Activated CD8-positive, alpha-beta T cell treated with anti-CD3 and anti-CD28 coated beads, Interleukin-2, amount 10 ng/mL, durations not matched to agents 7 days and 5 days (primary cell): ENCODE results near the gene AHRR. TPM values are rescaled to one million over a fixed set of nuclear protein-coding genes. Genes with fewer than 3 reads are reported as not detected.

ENCODE experiments used
- ATAC-seq: fragments of 150-1000 bp; cut with Tn5 transposase; one replicate; pipeline ENCODE4 v1.10.0; 2021; ENCODE audit warnings: moderate library complexity
- CTCF ChIA-PET: fragments of 350-600 bp; sonication (Branson Sonifier 250); formaldehyde crosslinking; loops from one replicate; lab custom pipeline; 2021; ENCODE audit warnings: antibody characterized with exemption; lab: Charles Lee
- POLR2A ChIA-PET: fragments of 350-600 bp; sonication (Branson Sonifier 250); formaldehyde crosslinking; loops from one replicate; lab custom pipeline; 2021; ENCODE audit warnings: antibody characterized with exemption; lab: Charles Lee
- DNase-seq: peaks from one replicate; pipeline ENCODE4 v3.0.0-alpha.2; 2020
- H3K27ac Mint-ChIP-seq: one replicate; pipeline ENCODE4 v1.8.0; 2021; ENCODE audit warnings: mild to moderate bottlenecking, mixed read lengths
- H3K27me3 Mint-ChIP-seq: one replicate; pipeline ENCODE4 v1.8.0; 2021; ENCODE audit warnings: low read depth, mixed read lengths
- H3K36me3 Mint-ChIP-seq: one replicate; pipeline ENCODE4 v1.8.0; 2021; ENCODE audit warnings: low read depth, mixed read lengths
- H3K4me1 Mint-ChIP-seq: one replicate; pipeline ENCODE4 v1.8.0; 2021; ENCODE audit warnings: low read depth, mixed read lengths
- H3K4me3 Mint-ChIP-seq: one replicate; pipeline ENCODE4 v1.8.0; 2021; ENCODE audit warnings: mild to moderate bottlenecking, mixed read lengths
- H3K9me3 Mint-ChIP-seq: one replicate; pipeline ENCODE4 v1.8.0; 2022; ENCODE audit warnings: mixed read lengths; ENCODE audit not compliant: insufficient read depth
- total RNA-seq, 2 experiments: library from RNA; stranded (reverse); gene quantifications; one replicate each; pipeline ENCODE4 v1.2.3, GENCODE V29; 2021

The AHRR gene
- total RNA-seq, 2 experiments from 2014 or later: 56.1 to 57.2 TPM

DNA sequence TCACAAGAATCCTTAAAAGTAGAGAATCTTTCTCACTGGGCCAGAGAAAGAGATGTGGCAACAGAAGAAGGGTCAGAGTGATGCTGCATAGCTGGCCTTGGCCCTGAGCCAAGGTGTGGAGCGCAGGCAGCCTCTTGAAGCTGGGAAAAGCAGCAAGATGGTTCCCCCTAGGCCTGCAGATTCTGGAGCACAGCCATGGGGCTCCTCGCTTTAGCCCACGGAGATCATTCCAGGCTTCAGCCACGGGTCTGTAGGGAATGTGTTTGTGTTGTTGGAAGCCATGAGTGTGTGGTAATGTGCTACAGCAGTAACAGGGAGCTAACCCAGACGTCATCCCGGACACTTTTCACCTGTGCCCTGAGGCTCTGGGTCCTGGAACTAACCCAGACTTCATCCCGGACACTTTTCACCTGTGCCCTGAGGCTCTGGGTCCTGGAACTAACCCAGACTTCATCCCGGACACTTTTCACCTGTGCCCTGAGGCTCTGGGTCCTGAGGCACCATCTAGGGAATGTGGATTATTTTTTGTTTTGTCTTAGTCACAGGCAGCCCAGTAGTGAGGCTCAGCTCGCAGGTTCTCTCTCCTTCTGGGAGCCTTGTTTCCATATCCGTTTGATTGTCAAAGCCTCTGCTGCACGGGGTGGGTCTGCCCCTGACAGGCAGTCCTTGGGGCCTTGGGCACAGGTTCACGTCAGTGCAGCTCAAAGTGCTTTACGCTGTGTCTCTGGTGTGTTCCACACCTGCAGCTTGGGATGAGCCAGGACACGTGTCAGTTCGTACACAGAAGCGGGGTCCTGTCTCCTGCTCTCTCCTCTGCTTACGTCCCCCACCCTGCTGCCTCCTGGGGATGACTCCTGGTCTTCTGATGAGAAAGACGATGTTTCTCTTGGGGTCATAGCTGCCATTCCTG, 65.2 kb downstream of the AHRR start:
- ChIA-PET POLR2A (interaction anchor here (0.7 kb wide), 1 partner anchor 264 kb away, joined by 4 read pairs; no protein-coding TSS in a partner anchor), CTCF (no interaction called here)
- no peak for DNase-seq
- peaks cover 55% of the 10 kb centered on the region for H3K4me1 Mint-ChIP-seq
- H3K36me3 Mint-ChIP-seq: peaks cover 81% of the 10 kb centered on the region
- H3K27me3 Mint-ChIP-seq: no peaks in the 10 kb centered on the region
- ATAC-seq: no peak
- H3K4me3 Mint-ChIP-seq: no peak overlapping the region
- peaks cover 36% of the 10 kb centered on the region for H3K9me3 Mint-ChIP-seq
- no peak overlapping the region for H3K27ac Mint-ChIP-seq

DNA sequence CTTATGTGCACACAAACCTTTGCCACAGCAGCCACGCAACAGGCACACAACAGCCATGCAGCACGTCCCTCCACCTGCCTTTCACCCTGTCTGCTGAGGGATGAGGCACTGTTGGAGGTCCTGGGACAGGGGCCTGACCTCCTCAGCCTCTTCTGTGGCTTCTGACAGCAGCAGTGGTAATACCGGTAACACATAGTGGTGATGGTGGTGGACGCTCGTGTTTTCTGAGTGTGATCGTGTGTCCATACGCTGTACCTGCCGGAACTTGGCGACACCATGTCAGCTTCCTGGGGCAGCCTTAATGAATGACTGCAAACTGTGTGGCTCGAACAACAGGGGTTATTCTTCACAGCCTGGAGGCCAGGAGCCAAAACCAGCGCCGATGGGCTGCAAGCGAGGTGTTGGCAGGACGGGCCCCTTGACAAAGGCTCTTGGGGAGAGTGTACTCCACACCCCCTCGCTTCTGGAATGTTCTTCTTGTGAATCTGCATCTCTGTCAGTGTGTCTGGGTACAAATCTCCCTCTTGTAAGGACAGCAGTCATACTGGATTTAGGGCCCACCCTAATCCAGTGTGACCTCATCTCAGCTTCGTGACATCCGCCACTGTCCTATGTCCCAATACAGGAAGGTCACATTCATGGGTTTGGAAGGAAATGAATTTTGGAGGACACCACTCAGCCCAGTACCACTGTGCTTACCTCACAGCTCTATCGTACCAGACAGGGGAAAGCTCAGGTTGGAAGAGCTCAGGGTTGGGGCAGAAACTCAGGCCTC, 66.2 kb downstream of the AHRR start:
- Mint-ChIP-seq H3K36me3 (peaks cover 74% of the 10 kb centered on the region), H3K4me1 (peaks cover 51% of the 10 kb centered on the region), H3K9me3 (peaks cover 26% of the 10 kb centered on the region), H3K27me3 (no peaks in the 10 kb centered on the region), H3K27ac (peak overlapping the region; percentile 70), H3K4me3 (no peak overlapping the region)
- DNase-seq: peak; percentile 20
- ChIA-PET POLR2A (no interaction called here), CTCF (no interaction called here)
- ATAC-seq: no peak

DNA sequence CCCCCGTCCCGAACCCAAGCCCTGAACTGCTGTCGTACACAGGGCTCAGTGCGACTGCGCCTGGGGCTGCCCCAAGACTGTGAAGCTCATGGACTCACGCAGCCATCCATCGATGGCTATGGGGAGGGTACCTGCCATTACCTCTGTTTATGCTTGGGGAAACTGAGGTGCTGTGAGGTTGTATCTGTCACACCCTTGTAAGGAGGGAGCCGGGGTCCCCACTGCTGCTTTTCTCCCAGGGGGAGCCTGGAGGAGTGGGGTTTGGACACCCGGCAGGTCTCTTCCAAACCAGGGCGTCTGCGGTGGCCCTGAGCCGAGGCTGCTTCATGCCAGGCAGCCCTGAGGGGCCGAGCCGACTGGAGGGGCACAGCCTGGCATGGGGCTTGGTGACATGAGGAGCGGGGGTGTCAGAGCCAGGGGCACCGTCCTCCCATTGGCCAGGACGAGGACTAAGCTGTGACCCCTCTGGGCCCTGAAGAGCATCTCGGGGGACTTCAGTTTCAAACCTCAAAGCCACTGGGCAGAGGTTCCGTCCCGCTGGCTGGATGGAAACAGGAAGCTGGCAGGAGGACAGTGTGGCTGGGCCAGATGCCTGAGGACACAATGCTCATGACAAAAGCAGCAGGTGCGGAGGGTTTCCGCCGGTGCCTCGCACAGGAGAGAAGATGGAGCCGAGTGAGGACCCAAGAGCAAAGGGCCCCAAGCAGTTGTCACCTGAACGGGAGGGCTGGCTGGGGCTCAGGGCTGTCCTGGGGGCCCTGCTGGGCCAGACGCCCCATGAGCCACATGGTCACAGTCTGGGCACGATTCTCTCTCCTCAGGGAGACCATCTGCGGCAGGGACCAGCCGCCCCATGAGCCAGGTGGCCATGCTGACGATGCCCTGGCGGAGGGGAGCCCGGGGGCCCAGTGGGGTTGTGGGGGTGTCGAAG, 67.0 kb downstream of the AHRR start:
- Mint-ChIP-seq H3K36me3 (peaks cover 74% of the 10 kb centered on the region), H3K4me1 (peaks cover 55% of the 10 kb centered on the region), H3K4me3 (no peak overlapping the region), H3K9me3 (peaks cover 18% of the 10 kb centered on the region), H3K27me3 (no peaks in the 10 kb centered on the region), H3K27ac (peak overlapping the region; percentile 70)
- DNase-seq (no peak), ATAC-seq (no peak)
- CTCF ChIA-PET: no interaction called here
- POLR2A ChIA-PET: no interaction called here

DNA sequence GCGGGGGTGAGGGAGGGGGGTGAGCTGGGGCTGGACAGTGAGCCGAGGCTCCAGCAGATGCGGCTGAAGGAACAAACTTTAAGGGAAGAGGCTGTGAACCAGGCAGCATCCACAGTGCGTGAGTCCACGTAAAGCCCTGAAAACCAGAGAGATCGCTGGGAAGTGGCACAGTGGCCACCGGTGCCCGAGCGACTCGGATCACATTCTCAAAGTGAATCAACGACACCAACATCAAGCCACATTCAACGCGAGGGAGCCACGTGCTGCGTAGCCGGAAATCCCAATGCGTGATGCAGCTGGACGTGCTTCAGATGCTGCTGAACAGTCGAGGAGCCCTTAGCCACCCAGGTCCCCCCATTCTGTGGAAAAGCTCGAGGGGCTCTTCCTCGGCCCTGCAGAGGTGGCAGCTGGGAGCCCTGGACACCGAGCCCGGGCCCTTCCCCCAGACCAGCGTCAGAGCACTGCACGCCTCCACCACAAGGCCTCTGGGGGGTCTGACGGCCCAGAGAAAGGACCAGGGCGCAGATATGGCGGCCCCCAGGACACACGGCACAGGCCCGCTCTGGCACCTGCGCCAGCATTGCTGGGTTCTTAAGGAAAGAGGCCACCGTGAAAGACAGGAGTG, 67.8 kb downstream of the AHRR start:
- Mint-ChIP-seq H3K9me3 (peaks cover 11% of the 10 kb centered on the region), H3K36me3 (peaks cover 70% of the 10 kb centered on the region), H3K27ac (peak overlapping the region; percentile 82), H3K27me3 (no peaks in the 10 kb centered on the region), H3K4me1 (peaks cover 58% of the 10 kb centered on the region), H3K4me3 (no peak overlapping the region)
- DNase-seq: no peak
- ATAC-seq: no peak
- CTCF ChIA-PET: interaction anchor here (0.9 kb wide), 1 partner anchor 10 kb away, joined by 3 read pairs; no protein-coding TSS in a partner anchor
- POLR2A ChIA-PET: interaction anchor here (2.0 kb wide), 1 partner anchor 11 kb away, joined by 7 read pairs; no protein-coding TSS in a partner anchor

DNA sequence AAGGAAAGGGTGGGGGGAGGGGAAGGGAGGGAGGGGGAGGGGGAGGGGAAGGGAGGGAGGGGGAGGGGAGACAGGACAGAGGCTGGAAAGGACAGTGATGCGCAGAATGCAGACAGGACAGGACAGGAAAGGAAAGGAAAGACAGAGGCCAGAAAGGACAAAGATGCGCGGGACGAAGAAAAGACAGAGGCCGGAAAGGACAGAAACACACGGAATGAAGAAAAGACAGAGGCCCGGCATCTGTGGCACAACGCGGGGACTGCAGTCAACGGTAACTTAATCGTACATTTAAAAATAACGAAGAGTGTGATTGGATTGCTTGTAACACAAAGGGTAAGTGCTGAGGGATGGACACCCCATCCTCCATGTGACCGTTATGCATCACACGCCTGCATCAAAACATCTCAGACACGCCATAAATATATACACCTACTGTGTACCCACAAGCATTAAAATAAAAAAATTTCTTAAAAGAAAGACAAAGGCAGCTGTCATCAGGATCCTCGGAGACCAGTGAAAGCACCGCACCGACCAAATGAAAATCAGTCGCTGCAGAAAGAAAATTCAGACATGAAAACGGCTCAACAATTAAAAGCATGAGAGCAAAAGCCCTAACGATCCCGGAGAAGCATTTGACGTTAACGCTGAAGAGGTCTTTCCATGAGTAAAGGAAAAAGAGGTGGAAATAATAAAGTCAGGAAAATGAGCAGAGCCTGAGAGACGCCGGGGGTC, 68.5 kb downstream of the AHRR start:
- ATAC-seq: no peak
- Mint-ChIP-seq H3K4me1 (peaks cover 62% of the 10 kb centered on the region), H3K27me3 (no peaks in the 10 kb centered on the region), H3K4me3 (no peak overlapping the region), H3K9me3 (peaks cover 11% of the 10 kb centered on the region), H3K27ac (peak overlapping the region; percentile 82), H3K36me3 (peaks cover 62% of the 10 kb centered on the region)
- DNase-seq: no peak
- ChIA-PET POLR2A (interaction anchor here (2.0 kb wide), 1 partner anchor 12 kb away, joined by 7 read pairs; no protein-coding TSS in a partner anchor), CTCF (interaction anchor here (0.9 to 1.2 kb wide), 2 partner anchors 9 to 11 kb away, joined by 3 to 4 read pairs; no protein-coding TSS in a partner anchor)

DNA sequence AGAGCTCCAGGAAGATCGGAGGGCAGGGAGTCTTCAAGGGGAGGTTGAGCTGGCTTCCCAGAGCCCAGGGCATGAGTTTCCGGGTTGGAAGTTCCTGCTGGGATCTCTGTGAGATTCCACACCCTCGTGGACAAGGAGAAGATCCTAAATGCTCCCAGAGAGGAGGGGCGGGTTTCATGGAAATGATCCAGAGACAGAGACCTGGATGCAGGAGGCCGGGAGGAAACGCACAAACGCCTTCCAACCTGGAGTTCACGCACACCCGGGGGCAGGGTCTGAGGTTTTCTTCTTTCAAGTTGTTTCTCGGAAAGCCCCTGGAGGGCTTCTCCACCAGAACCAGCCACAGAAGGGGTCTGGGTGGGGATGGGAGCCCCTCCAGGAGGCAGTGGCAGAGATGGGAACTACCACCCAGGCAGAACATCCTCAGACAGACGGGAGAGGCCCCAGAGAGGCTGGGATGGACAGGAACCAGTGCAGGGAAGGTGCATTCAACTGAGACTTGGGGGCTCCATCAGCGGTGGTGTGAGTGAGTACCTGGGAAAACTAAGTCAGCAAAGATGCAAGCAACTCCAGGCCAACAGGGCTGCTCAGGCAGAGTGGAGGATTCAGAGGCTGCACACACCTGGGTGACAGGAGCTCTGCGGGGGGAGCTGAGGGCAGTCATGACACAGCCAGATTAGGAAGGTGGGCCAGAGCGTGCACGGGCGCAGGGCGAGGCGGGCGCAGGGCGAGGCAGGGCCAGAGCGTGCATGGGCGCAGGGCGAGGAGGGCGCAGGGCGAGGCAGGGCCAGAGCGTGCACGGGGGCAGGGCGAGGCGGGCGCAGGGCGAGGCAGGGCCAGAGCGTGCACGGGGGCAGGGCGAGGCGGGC, 69.3 kb downstream of the AHRR start:
- Mint-ChIP-seq H3K36me3 (peaks cover 54% of the 10 kb centered on the region), H3K4me1 (peaks cover 68% of the 10 kb centered on the region), H3K27ac (peak overlapping the region; percentile 82), H3K9me3 (peaks cover 5% of the 10 kb centered on the region), H3K27me3 (no peaks in the 10 kb centered on the region), H3K4me3 (peak overlapping the region; percentile 14)
- ChIA-PET CTCF (interaction anchor here (1.2 kb wide), 1 partner anchor 10 kb away, joined by 4 read pairs; no protein-coding TSS in a partner anchor), POLR2A (interaction anchor here (0.7 to 2.0 kb wide), 2 partner anchors 12 to 41 kb away, joined by 3 to 7 read pairs; no protein-coding TSS in a partner anchor)
- DNase-seq (peak; percentile 22), ATAC-seq (no peak)

DNA sequence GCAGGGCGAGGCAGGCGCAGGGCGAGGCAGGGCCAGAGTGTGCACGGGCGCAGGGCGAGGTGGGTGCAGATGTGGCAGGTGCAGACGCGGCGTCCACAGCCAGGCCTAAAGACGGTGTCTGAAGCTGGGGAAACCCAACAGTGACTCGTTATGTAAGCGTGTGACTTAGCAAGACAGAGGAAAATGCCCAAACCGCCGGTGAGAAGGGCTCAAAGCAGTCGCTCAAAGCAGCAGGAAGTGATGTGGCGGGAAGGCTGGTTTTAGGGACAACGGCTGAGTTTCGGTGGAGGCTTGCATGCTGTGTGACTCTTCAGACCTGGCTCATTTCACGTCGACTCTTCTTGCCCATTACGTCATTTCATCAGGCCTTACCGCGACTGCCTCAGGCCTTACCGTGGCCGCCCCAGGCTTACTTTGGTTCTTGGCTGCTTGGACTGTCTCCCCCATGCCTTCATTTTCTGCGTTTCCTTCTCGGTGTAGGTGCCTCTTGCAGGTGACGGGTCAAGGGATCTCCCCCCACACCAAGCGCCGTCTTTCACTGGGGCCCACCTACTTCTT, 71.0 kb downstream of the AHRR start:
- Mint-ChIP-seq H3K9me3 (no peaks in the 10 kb centered on the region), H3K27me3 (no peaks in the 10 kb centered on the region), H3K36me3 (peaks cover 43% of the 10 kb centered on the region), H3K4me1 (peaks cover 67% of the 10 kb centered on the region), H3K4me3 (peak overlapping the region; percentile 76), H3K27ac (peak overlapping the region; percentile 98)
- DNase-seq: peak; percentile 96
- ChIA-PET POLR2A (interaction anchor here (0.9 to 1.9 kb wide), 14 partner anchors 9 to 121 kb away, joined by 3 to 29 read pairs (median 4); partner anchors contain the start of genes AHRR and PDCD6), CTCF (interaction anchor here (0.9 to 2.1 kb wide), 12 partner anchors 10 to 76 kb away, joined by 3 to 9 read pairs (median 4); partner anchors contain the start of gene AHRR)
- ATAC-seq: peak; percentile 89

DNA sequence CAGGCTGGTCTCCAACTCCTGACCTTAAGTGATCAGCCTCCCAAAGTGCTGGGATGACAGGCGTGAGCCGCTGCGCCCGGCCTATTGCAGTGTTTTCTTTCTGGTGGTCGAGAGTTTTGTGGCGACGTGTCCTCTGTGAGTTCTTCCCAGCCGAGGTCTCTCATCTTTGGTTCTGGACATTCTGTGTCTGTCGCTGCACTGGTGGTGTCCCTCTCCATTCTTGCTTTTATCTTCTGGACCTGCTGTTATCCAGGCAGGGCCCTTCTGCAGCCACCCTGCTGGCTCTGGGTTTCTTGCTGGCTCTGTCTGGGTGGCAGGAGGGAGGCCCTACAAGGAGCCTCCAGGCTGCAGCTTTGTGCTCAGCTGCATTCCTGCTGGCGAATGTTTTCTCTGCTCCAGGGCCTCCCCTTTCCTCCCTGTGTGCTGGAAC, 72.3 kb downstream of the AHRR start:
- Mint-ChIP-seq H3K27ac (peak overlapping the region; percentile 98), H3K27me3 (no peaks in the 10 kb centered on the region), H3K36me3 (peaks cover 37% of the 10 kb centered on the region), H3K4me1 (peaks cover 64% of the 10 kb centered on the region), H3K9me3 (no peaks in the 10 kb centered on the region), H3K4me3 (peak overlapping the region; percentile 76)
- DNase-seq (peak; percentile 26), ATAC-seq (no peak)
- CTCF ChIA-PET: interaction anchor here (1.1 to 2.1 kb wide), 6 partner anchors 12 to 77 kb away, joined by 3 to 9 read pairs (median 6); partner anchors contain the start of gene AHRR
- POLR2A ChIA-PET: interaction anchor here (0.6 to 1.9 kb wide), 7 partner anchors 9 to 123 kb away, joined by 3 to 29 read pairs (median 9); partner anchors contain the start of genes AHRR and PDCD6

DNA sequence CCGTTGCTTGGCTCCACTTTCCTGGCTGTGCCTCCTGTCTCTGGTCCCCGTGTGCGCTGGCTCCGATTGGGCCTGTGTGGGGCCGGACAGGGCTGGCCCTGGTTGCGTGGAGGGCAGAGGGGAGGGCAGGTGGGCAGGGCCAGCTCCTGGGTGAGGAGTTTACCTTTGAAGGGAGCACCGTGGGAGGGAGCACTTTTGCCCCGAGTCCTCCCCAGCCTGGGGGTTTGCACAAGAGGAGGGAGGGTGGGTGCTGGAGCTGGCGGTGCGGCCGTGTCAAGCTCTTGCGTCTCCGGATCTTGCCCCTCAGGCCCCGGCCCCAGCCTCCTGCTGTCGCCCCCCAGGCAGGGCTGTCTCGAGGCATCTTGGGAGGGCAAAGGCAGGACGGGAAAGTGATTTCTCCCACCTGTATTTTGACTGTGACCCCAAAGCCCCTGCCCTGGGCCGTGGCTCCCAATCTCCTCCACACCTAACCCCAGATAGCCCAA, 73.2 kb downstream of the AHRR start:
- no peaks in the 10 kb centered on the region for H3K9me3 Mint-ChIP-seq
- ChIA-PET POLR2A (no interaction called here), CTCF (no interaction called here)
- peaks cover 37% of the 10 kb centered on the region for H3K36me3 Mint-ChIP-seq
- no peaks in the 10 kb centered on the region for H3K27me3 Mint-ChIP-seq
- H3K4me3 Mint-ChIP-seq: no peak overlapping the region
- peak overlapping the region; percentile 72 for H3K27ac Mint-ChIP-seq
- ATAC-seq (no peak), DNase-seq (peak; percentile 20)
- H3K4me1 Mint-ChIP-seq: peaks cover 64% of the 10 kb centered on the region
